DOHH2 (cell line): ENCODE results near the gene SORBS2.

ENCODE experiments used
- H3F3A ChIP-seq: fragments of 200-600 bp; sonication (generic), shearing (Covaris generic); 2 replicates; pipeline ENCODE4 v1.6.0; 2016; ENCODE audit warnings: antibody characterized with exemption, mild to moderate bottlenecking; ENCODE audit not compliant: control insufficient read depth, insufficient read depth
- H3K27ac ChIP-seq: fragments of 200-600 bp; sonication (generic); 2 replicates; pipeline ENCODE4 v1.5.1; 2014; ENCODE audit warnings: low read depth, mild to moderate bottlenecking, low read length, moderate library complexity
- H3K27me3 ChIP-seq: fragments of 200-600 bp; sonication (generic); 2 replicates; pipeline ENCODE4 v1.6.1; 2014; ENCODE audit warnings: mild to moderate bottlenecking, low read length, mixed read lengths; ENCODE audit not compliant: control insufficient read depth
- H3K36me3 ChIP-seq: fragments of 200-600 bp; sonication (generic); 2 replicates; pipeline ENCODE4 v1.6.1; 2014; ENCODE audit warnings: mild to moderate bottlenecking, low read length, moderate library complexity, mixed read lengths; ENCODE audit not compliant: control insufficient read depth
- H3K4me1 ChIP-seq: fragments of 200-600 bp; sonication (generic); 2 replicates; pipeline ENCODE4 v1.6.1; 2014; ENCODE audit warnings: mild to moderate bottlenecking, low read length, mixed read lengths; ENCODE audit not compliant: control insufficient read depth
- H3K4me2 ChIP-seq: fragments of 200-600 bp; sonication (generic); 2 replicates; pipeline ENCODE4 v1.6.0; 2014; ENCODE audit warnings: mild to moderate bottlenecking, low read length, moderate library complexity
- H3K4me3 ChIP-seq: fragments of 200-600 bp; sonication (generic); 2 replicates; pipeline ENCODE4 v1.5.1; 2014; ENCODE audit warnings: mild to moderate bottlenecking, low read length, mixed read lengths
- H3K79me2 ChIP-seq: fragments of 200-600 bp; sonication (generic); 2 replicates; pipeline ENCODE4 v1.6.1; 2014; ENCODE audit warnings: mild to moderate bottlenecking, low read length, mixed read lengths; ENCODE audit not compliant: control insufficient read depth
- H3K9me2 ChIP-seq: fragments of 200-600 bp; sonication (generic); replicated peaks from 2 replicates; pipeline ENCODE4 v1.6.1; 2014; ENCODE audit warnings: mild to moderate bottlenecking, low read length, mixed read lengths; ENCODE audit not compliant: control insufficient read depth
- H3K9me3 ChIP-seq: fragments of 200-600 bp; sonication (generic); 2 replicates; pipeline ENCODE4 v1.6.1; 2014; ENCODE audit warnings: antibody characterized with exemption, low read length, mixed read lengths; ENCODE audit not compliant: control insufficient read depth, insufficient read depth
- H4K20me1 ChIP-seq: fragments of 200-600 bp; sonication (generic); 2 replicates; pipeline ENCODE4 v1.6.0; 2014; ENCODE audit warnings: low read depth, mild to moderate bottlenecking, antibody characterized with exemption, low read length, moderate library complexity; ENCODE audit not compliant: control insufficient read depth, insufficient read depth
- EZH2phosphoT487 ChIP-seq: fragments of 200-600 bp; sonication (generic); IDR thresholded peaks from 2 replicates; pipeline ENCODE4 v1.6.1; 2017; ENCODE audit warnings: borderline replicate concordance, mild to moderate bottlenecking, antibody characterized with exemption, low read length, moderate library complexity, mixed read lengths
- TF ChIP-seq, protein P1 (sequence below): fragments of 200-600 bp; sonication (generic); IDR thresholded peaks from one replicate; pipeline ENCODE4 v1.5.1; 2014; ENCODE audit warnings: antibody characterized with exemption, mild to moderate bottlenecking, low read depth, low read length; ENCODE audit not compliant: poor library complexity, severe bottlenecking

SORBS2 gene

DNA sequence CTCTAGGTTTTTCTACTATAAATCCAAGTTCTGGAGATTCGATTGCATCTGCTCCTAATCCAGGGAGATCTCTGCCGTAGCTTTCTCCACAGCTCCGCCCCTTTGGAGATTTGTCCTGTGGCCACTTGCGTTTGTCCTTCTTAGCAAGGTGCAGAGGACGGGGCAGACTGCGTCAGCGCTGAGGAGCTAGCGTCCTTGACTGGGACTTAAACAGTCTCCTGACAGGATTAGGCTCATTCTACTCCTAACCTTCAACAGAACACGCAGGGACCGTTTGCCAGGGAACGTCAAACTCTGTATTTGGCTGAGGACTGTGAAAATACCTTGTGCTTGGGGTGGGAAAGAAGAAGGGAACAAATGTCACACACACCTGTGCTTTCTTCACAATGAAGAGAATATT, 38.6 kb downstream of the SORBS2 start:
- Histone ChIP-seq H3K27ac (no peak overlapping the region), H3F3A (no peaks in the 10 kb centered on the region), H3K9me2 (no peaks in the 10 kb centered on the region), H3K4me1 (no peaks in the 10 kb centered on the region), H3K36me3 (no peaks in the 10 kb centered on the region), H3K79me2 (no peaks in the 10 kb centered on the region), H4K20me1 (no peaks in the 10 kb centered on the region), H3K27me3 (no peaks in the 10 kb centered on the region), H3K4me3 (no peak overlapping the region), H3K4me2 (no peak overlapping the region), H3K9me3 (no peaks in the 10 kb centered on the region)
- no peak for TF ChIP-seq EZH2phosphoT487
- TF ChIP-seq, protein P1, sequence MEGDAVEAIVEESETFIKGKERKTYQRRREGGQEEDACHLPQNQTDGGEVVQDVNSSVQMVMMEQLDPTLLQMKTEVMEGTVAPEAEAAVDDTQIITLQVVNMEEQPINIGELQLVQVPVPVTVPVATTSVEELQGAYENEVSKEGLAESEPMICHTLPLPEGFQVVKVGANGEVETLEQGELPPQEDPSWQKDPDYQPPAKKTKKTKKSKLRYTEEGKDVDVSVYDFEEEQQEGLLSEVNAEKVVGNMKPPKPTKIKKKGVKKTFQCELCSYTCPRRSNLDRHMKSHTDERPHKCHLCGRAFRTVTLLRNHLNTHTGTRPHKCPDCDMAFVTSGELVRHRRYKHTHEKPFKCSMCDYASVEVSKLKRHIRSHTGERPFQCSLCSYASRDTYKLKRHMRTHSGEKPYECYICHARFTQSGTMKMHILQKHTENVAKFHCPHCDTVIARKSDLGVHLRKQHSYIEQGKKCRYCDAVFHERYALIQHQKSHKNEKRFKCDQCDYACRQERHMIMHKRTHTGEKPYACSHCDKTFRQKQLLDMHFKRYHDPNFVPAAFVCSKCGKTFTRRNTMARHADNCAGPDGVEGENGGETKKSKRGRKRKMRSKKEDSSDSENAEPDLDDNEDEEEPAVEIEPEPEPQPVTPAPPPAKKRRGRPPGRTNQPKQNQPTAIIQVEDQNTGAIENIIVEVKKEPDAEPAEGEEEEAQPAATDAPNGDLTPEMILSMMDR: no peak

DNA sequence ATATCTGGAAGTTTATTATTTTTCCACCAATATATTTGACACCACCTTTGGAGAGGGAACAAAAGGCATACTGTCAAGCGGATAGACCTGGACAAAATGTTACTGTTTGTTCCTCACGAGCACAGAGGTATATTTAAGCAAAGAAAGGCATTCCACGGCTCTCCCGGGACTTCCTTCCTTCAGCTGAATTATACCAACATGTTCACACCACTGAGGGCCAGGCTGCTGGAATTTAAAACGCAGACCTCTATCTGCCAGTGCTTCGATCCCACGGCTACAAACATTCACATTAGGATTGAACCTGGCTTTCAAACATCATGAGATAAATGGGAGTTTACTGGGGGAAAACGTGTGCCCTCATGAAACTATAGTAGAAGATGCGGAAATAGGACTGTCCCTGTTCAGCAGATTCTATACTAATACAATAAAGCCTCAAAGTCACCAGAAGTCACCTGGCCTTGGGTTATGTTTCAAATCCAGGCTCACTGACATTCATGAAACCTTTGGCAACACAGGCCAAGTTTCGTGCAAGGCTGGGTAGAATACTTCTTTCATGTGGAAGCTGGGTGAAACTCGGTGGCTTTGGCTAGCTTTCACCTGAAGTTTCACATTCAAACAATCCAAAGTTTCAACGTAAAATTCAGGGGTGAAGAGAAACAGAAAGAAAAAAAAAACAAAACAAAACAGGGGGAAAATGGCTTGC, 39.5 kb downstream of the SORBS2 start:
- Histone ChIP-seq H3K27me3 (no peaks in the 10 kb centered on the region), H4K20me1 (no peaks in the 10 kb centered on the region), H3K9me3 (no peaks in the 10 kb centered on the region), H3K4me1 (no peaks in the 10 kb centered on the region), H3K4me3 (no peak overlapping the region), H3K4me2 (no peak overlapping the region), H3K36me3 (no peaks in the 10 kb centered on the region), H3K27ac (no peak overlapping the region), H3F3A (no peaks in the 10 kb centered on the region), H3K79me2 (no peaks in the 10 kb centered on the region), H3K9me2 (no peaks in the 10 kb centered on the region)
- TF ChIP-seq EZH2phosphoT487: no peak
- TF ChIP-seq, protein P1: no peak

DNA sequence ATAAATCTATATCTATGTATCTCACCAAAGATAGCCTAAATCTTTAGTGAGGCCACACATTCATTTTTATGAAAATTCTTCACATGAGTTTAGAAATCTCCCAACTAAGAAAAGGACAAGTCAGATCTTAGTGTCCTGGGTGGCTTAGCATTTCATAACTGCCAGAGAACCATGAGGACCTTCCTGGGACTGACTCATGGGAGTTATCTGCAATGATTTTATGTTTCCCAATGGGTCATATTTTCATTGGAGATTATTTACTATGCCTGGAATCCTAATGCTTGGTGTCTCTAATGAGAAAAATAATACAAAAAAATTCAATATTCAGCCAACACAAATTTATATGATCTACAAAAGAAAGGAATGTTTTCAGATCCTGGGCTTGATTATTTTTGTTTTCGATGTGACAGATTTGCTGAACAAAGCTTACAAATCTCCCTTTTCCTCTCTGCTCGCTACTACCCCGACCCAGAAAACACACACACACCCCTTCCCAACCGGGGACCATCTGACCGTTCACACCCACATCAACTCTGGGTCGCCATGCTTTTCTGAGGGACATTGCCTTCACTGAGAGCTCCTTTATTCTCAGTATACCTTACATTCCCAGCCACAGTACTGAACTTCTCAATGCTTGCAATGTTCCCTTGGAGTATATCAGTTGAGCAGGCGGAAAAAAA, 40.1 kb downstream of the SORBS2 start:
- Histone ChIP-seq H4K20me1 (no peaks in the 10 kb centered on the region), H3K4me2 (no peak overlapping the region), H3F3A (no peaks in the 10 kb centered on the region), H3K9me3 (no peaks in the 10 kb centered on the region), H3K4me3 (no peak overlapping the region), H3K9me2 (no peaks in the 10 kb centered on the region), H3K27me3 (no peaks in the 10 kb centered on the region), H3K79me2 (no peaks in the 10 kb centered on the region), H3K27ac (no peak overlapping the region), H3K4me1 (no peaks in the 10 kb centered on the region), H3K36me3 (no peaks in the 10 kb centered on the region)
- TF ChIP-seq, protein P1: no peak
- no peak for TF ChIP-seq EZH2phosphoT487
